IMR-90 (cell line): ENCODE data around the gene BBS5. TPM values are rescaled to one million over a fixed set of nuclear protein-coding genes. Genes with fewer than 3 reads are reported as not detected.

Experiments
- ATAC-seq: fragments of 200-7000 bp; cut with Tn5 transposase; 2 replicates; pipeline ENCODE4 v1.9.1; 2020; ENCODE audit warnings: low read depth, mild to moderate bottlenecking, moderate library complexity
- BruUV-seq: library from RNA; stranded (reverse); fragments of 400-500 nt; replicated peaks from 2 replicates; lab custom pipeline; 2021; lab: Mats Ljungman, UMichigan
- CTCF ChIA-PET: fragments of 300-600 bp; formaldehyde crosslinking; extraction: SDS; loops from one replicate; lab custom pipeline; 2021; ENCODE audit warnings: antibody characterized with exemption; lab: Yijun Ruan, JAX
- POLR2A ChIA-PET: fragments of 300-600 bp; sonication (Branson Sonifier 250); formaldehyde crosslinking; loops from one replicate; lab custom pipeline; 2022; ENCODE audit warnings: antibody characterized with exemption; ENCODE audit not compliant: unreplicated experiment; lab: Charles Lee
- DNase-seq: peaks from one replicate; pipeline ENCODE4 v3.0.0; 2013
- H2AFZ ChIP-seq: replicated peaks from 2 replicates; pipeline ENCODE3; 2013; ENCODE audit warnings: low read length, mild to moderate bottlenecking; ENCODE audit not compliant: poor library complexity
- H2AK5ac ChIP-seq: 2 replicates; pipeline ENCODE4 v1.6.1; 2013; ENCODE audit warnings: low read depth, low read length, inconsistent platforms
- H2AK9ac ChIP-seq: replicated peaks from 2 replicates; pipeline ENCODE3; 2013; ENCODE audit warnings: mild to moderate bottlenecking, low read depth, low read length, moderate library complexity; ENCODE audit not compliant: poor library complexity
- H2BK120ac ChIP-seq: 2 replicates; pipeline ENCODE4 v1.6.1; 2013; ENCODE audit warnings: low read depth, low read length, inconsistent platforms
- H2BK15ac ChIP-seq: 3 replicates; pipeline ENCODE4 v1.6.1; 2013; ENCODE audit warnings: low read depth, low read length, inconsistent platforms
- H2BK20ac ChIP-seq: 2 replicates; pipeline ENCODE4 v1.6.1; 2013; ENCODE audit warnings: low read depth, mild to moderate bottlenecking, inconsistent platforms, low read length, moderate library complexity
- H2BK5ac ChIP-seq: 2 replicates; pipeline ENCODE4 v1.6.1; 2013; ENCODE audit warnings: mild to moderate bottlenecking, low read depth, low read length, inconsistent platforms; ENCODE audit not compliant: poor library complexity, severe bottlenecking
- H3K14ac ChIP-seq: replicated peaks from 2 replicates; pipeline ENCODE4 v1.6.1; 2013; ENCODE audit warnings: low read depth, low read length, inconsistent platforms
- H3K18ac ChIP-seq: 2 replicates; pipeline ENCODE4 v1.6.1; 2013; ENCODE audit warnings: low read depth, low read length, control low read depth
- H3K23ac ChIP-seq: 2 replicates; pipeline ENCODE4 v1.6.1; 2013; ENCODE audit warnings: low read depth, low read length, inconsistent platforms
- H3K27ac ChIP-seq: 2 replicates; pipeline ENCODE4 v1.5.1; 2013; ENCODE audit warnings: mild to moderate bottlenecking, control low read depth, low read length; ENCODE audit not compliant: insufficient read depth
- H3K27me3 ChIP-seq: 2 replicates; pipeline ENCODE4 v1.6.1; 2013; ENCODE audit warnings: low read length; ENCODE audit not compliant: control insufficient read depth, insufficient read depth
- H3K36me3 ChIP-seq: 2 replicates; pipeline ENCODE4 v1.6.1; 2013; ENCODE audit warnings: low read length, mixed read lengths; ENCODE audit not compliant: control insufficient read depth, insufficient read depth
- H3K4ac ChIP-seq: 2 replicates; pipeline ENCODE4 v1.6.1; 2013; ENCODE audit warnings: low read depth, low read length, inconsistent platforms
- H3K4me1 ChIP-seq: 2 replicates; pipeline ENCODE4 v1.6.1; 2013; ENCODE audit warnings: low read length, mixed read lengths; ENCODE audit not compliant: control insufficient read depth, insufficient read depth
- H3K4me2 ChIP-seq: 2 replicates; pipeline ENCODE4 v1.6.1; 2013; ENCODE audit warnings: low read depth, mild to moderate bottlenecking, control low read depth, low read length, moderate library complexity
- H3K4me3 ChIP-seq: 2 replicates; pipeline ENCODE4 v1.5.1; 2013; ENCODE audit warnings: low read depth, mild to moderate bottlenecking, control low read depth, low read length, moderate library complexity; ENCODE audit not compliant: insufficient read depth
- H3K56ac ChIP-seq: 2 replicates; pipeline ENCODE4 v1.6.1; 2013; ENCODE audit warnings: low read length, inconsistent platforms; ENCODE audit not compliant: insufficient read depth; ENCODE audit errors: extremely low read depth
- H3K79me1 ChIP-seq, 2 experiments: 2 replicates each; pipeline ENCODE4 v1.6.1; 2013; ENCODE audit warnings: low read length in 2 of 2, inconsistent platforms in 1 of 2, low read depth in 1 of 2
- H3K9ac ChIP-seq: 2 replicates; pipeline ENCODE4 v1.6.1; 2013; ENCODE audit warnings: low read depth, low read length, control low read depth
- H3K9me1 ChIP-seq: 2 replicates; pipeline ENCODE4 v1.6.1; 2013; ENCODE audit warnings: low read length, inconsistent platforms; ENCODE audit not compliant: insufficient read depth
- H3K9me3 ChIP-seq: 2 replicates; pipeline ENCODE4 v1.6.1; 2013; ENCODE audit warnings: low read length; ENCODE audit not compliant: control insufficient read depth, insufficient read depth
- H4K20me1 ChIP-seq: 2 replicates; pipeline ENCODE4 v1.6.1; 2013; ENCODE audit warnings: low read length, inconsistent platforms; ENCODE audit not compliant: insufficient read depth
- H4K5ac ChIP-seq: 2 replicates; pipeline ENCODE4 v1.6.1; 2013; ENCODE audit warnings: mild to moderate bottlenecking, low read depth, low read length, control low read depth
- H4K8ac ChIP-seq, 2 experiments: 2 replicates each; pipeline ENCODE4 v1.6.1; 2013; ENCODE audit warnings: low read depth in 2 of 2, low read length in 2 of 2, control low read depth in 1 of 2, inconsistent platforms in 1 of 2
- H4K91ac ChIP-seq: 2 replicates; pipeline ENCODE4 v1.6.1; 2013; ENCODE audit warnings: low read depth, low read length, inconsistent platforms; ENCODE audit not compliant: insufficient read depth
- CTCF ChIP-seq: conservative IDR thresholded peaks from 2 replicates; pipeline ENCODE4 v1.5.1; 2012; ENCODE audit warnings: mild to moderate bottlenecking, low read depth, low read length, improper control_type of control experiment
- FOS ChIP-seq: fragments of 150-350 bp; IDR thresholded peaks from 2 replicates; pipeline ENCODE4 v1.6.1; 2016; ENCODE audit warnings: low read depth, low read length
- MAFK ChIP-seq: IDR thresholded peaks from 2 replicates; pipeline ENCODE4 v1.6.1; 2012; ENCODE audit warnings: low read depth, low read length, improper control_type of control experiment
- MXI1 ChIP-seq: IDR thresholded peaks from 2 replicates; pipeline ENCODE4 v1.6.1; 2012; ENCODE audit warnings: low read depth, mild to moderate bottlenecking, low read length, moderate library complexity, borderline replicate concordance
- POLR2A ChIP-seq: IDR thresholded peaks from 2 replicates; pipeline ENCODE4 v1.6.1; 2012; ENCODE audit warnings: mild to moderate bottlenecking, low read depth, low read length
- RAD21 ChIP-seq: IDR thresholded peaks from 2 replicates; pipeline ENCODE4 v1.6.1; 2012; ENCODE audit warnings: low read length, improper control_type of control experiment
- RCOR1 ChIP-seq: IDR thresholded peaks from 2 replicates; pipeline ENCODE4 v1.6.1; 2012; ENCODE audit warnings: mild to moderate bottlenecking, low read length, improper control_type of control experiment; ENCODE audit not compliant: insufficient replicate concordance
- SMC3 ChIP-seq: fragments of 150-350 bp; IDR thresholded peaks from 2 replicates; pipeline ENCODE4 v1.6.1; 2016; ENCODE audit warnings: low read depth, mild to moderate bottlenecking, antibody characterized with exemption, low read length, moderate library complexity
- USF2 ChIP-seq: fragments of 150-350 bp; IDR thresholded peaks from 2 replicates; pipeline ENCODE4 v1.6.1; 2017; ENCODE audit warnings: mild to moderate bottlenecking, antibody characterized with exemption, low read length, low read depth
- WGBS, 2 experiments: methylation state at CpG; one replicate each; pipeline versions ENCODE4 v1.1.5 to v1.1.7; 2013; ENCODE audit warnings: missing lambda C conversion rate in 2 of 2; ENCODE audit not compliant: insufficient read length in 1 of 2; ENCODE audit errors: extremely low coverage in 2 of 2; 5-methylcytosine and 5-hydroxymethylcytosine counted together
- dilution Hi-C: fragments of 300-500 bp; cut with HindIII; formaldehyde crosslinking; loops from one replicate; pipeline ENCODE4 v1.14.3; 2018; ENCODE audit warnings: low sequenced_read_pairs; ENCODE audit not compliant: unreplicated experiment
- in situ Hi-C: fragments of 300-500 bp; cut with MboI; formaldehyde crosslinking; loops from 3 replicates; pipeline ENCODE4 v1.14.3; 2019; ENCODE audit warnings: low sequenced_read_pairs, inconsistent platforms, mixed read lengths
- intact Hi-C: fragments of 100-400 bp; cut with micrococcal nuclease; formaldehyde crosslinking; loops from 2 replicates; pipeline ENCODE4 v1.10.0; 2022
- polyA plus RNA-seq, 3 experiments: library from polyadenylated mRNA; depleted of rRNA; stranded (reverse); fragments of >200 nt; gene quantifications; 2 replicates each; pipeline ENCODE4 v1.2.3, GENCODE V29; 2012; ENCODE audit warnings: low replicate concordance in 1 of 3
- total RNA-seq: library from RNA; depleted of rRNA; stranded (reverse); fragments of >200 nt; gene quantifications from 2 replicates; pipeline ENCODE4 v1.2.3, GENCODE V29; 2012

The BBS5 gene
- total and polyA plus RNA-seq, 2 of the 4 experiments (the other 2 are of a cell fraction) = 1.4 to 4.1 TPM

- no peak overlapping the region for H4K8ac ChIP-seq
- no peaks in the 10 kb centered on the region for H3K27me3 ChIP-seq
- no peak overlapping the region for H3K4me2 ChIP-seq
- TF ChIP-seq POLR2A (no peak), MAFK (no peak), CTCF (no peak), FOS (no peak), SMC3 (no peak), USF2 (no peak), RCOR1 (no peak), RAD21 (no peak), MXI1 (no peak)
- H3K36me3 ChIP-seq = no peaks in the 10 kb centered on the region
- no peak overlapping the region for H4K5ac ChIP-seq
- H2BK15ac ChIP-seq = no peak overlapping the region
- H3K9ac ChIP-seq = no peak overlapping the region
- DNase-seq = no peak
- H3K79me1 ChIP-seq = no peaks in the 10 kb centered on the region
- H3K4me3 ChIP-seq = no peak overlapping the region
- H2BK20ac ChIP-seq = no peak overlapping the region
- no TSS peak for BruUV-seq
- no CpG with 5 or more reads among the region's 5 CpGs for WGBS, 2 experiments
- no peak overlapping the region for H2AFZ ChIP-seq
- H3K14ac ChIP-seq = no peak overlapping the region
- no peaks in the 10 kb centered on the region for H3K4me1 ChIP-seq
- H2BK120ac ChIP-seq = no peak overlapping the region
- no peak overlapping the region for H3K4ac ChIP-seq
- H3K23ac ChIP-seq = no peak overlapping the region
- H3K18ac ChIP-seq = no peak overlapping the region
- intact Hi-C loops = loop anchor here (10.0 kb wide), 1 partner anchor 509 kb away; no protein-coding TSS in a partner anchor
- H2AK5ac ChIP-seq = no peak overlapping the region
- H2AK9ac ChIP-seq = no peak overlapping the region
- ChIA-PET POLR2A (no interaction called here), CTCF (interaction anchor here (0.6 to 0.8 kb wide), 2 partner anchors 11 to 49 kb away, joined by 3 to 4 read pairs; no protein-coding TSS in a partner anchor)
- no peak overlapping the region for H4K91ac ChIP-seq
- no peak for ATAC-seq
- dilution Hi-C loops = no loop called here
- H3K9me1 ChIP-seq = no peaks in the 10 kb centered on the region
- in situ Hi-C loops = no loop called here
- H2BK5ac ChIP-seq = no peak overlapping the region
- H4K20me1 ChIP-seq = no peaks in the 10 kb centered on the region
- no peaks in the 10 kb centered on the region for H3K9me3 ChIP-seq
- no peak overlapping the region for H3K27ac ChIP-seq
- no peak overlapping the region for H3K56ac ChIP-seq
These were observed 44.4 kb downstream of the BBS5 start for GRCh38 chr2:169523681-169524080.
